ENCODE measurements around the gene MGME1. TPM values are rescaled to one million over a fixed set of nuclear protein-coding genes. Genes with fewer than 3 reads are reported as not detected.

MGME1 gene
- total RNA-seq, 1 donor from 2014 or later, result 4.8 TPM

DNA sequence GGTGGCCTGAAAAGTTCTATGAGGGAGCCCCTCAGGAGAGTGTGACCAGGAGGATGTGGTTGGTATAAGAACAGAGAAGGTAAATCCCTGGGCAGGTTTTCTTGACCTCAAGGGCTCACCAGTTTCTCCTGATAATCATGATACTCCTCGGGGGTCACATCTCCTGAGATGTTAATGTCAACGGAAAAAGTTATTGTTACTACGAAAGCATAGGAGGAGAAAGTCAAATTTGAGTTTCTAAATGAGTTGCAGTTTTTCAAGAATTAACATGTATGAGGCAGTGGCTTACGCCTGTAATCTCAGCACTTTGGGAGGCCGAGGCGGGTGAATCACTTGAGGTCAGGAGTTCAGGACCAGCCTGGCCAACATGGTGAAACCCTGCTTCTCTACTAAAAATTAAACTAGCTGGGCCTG lies 23.4 kb downstream of the MGME1 start:
- no peaks in the 10 kb centered on the region for H3K27me3 Mint-ChIP-seq (ENCODE audit: unreplicated experiment)
- no peaks in the 10 kb centered on the region for H3K36me3 Mint-ChIP-seq (ENCODE audit: unreplicated experiment)
- H3K4me3 Mint-ChIP-seq (ENCODE audit: unreplicated experiment), result no peak overlapping the region
- H3K4me1 Mint-ChIP-seq (ENCODE audit: low read depth, unreplicated experiment), result peaks cover 3% of the 10 kb centered on the region
- H3K9me3 Mint-ChIP-seq (ENCODE audit: unreplicated experiment), result no peaks in the 10 kb centered on the region
- H3K27ac Mint-ChIP-seq (ENCODE audit: unreplicated experiment), result no peak overlapping the region
- TF ChIP-seq, protein P1, sequence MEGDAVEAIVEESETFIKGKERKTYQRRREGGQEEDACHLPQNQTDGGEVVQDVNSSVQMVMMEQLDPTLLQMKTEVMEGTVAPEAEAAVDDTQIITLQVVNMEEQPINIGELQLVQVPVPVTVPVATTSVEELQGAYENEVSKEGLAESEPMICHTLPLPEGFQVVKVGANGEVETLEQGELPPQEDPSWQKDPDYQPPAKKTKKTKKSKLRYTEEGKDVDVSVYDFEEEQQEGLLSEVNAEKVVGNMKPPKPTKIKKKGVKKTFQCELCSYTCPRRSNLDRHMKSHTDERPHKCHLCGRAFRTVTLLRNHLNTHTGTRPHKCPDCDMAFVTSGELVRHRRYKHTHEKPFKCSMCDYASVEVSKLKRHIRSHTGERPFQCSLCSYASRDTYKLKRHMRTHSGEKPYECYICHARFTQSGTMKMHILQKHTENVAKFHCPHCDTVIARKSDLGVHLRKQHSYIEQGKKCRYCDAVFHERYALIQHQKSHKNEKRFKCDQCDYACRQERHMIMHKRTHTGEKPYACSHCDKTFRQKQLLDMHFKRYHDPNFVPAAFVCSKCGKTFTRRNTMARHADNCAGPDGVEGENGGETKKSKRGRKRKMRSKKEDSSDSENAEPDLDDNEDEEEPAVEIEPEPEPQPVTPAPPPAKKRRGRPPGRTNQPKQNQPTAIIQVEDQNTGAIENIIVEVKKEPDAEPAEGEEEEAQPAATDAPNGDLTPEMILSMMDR (IDR thresholded peaks at IDR 0.05; ENCODE audit: partially characterized antibody, unreplicated experiment), result no peak
- no peak for DNase-seq

DNA sequence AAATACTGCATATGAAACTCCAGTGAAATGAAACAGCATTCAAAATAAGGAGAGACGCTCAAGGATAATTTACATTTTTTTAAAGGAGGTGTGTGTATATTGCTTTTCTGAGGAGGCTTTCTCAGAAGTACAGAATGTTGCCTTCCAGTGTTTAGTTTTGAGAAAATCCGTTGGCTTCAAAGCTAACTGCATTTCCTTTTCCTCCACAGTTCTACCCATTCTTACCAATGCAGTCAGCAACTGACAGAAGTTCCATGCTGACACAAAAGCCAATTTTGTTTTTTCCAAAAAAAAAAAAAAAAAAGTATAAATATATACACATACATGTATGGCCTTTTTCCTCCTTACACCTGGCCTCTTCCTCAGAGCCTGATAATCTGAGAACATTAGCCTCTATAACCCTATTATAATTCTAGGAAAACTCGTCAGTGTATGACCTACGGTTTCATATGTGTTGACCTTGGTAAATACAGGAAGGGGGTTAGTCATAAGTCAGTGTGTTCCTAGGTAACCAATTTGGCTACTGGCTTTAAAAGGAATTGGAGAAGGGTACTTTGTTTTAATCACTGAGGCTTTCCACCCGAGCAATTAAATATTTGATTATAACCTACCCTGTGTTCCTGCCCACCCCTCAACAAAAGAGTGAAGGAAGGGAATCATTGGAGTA lies 24.2 kb downstream of the MGME1 start:
- H3K9me3 Mint-ChIP-seq (ENCODE audit: unreplicated experiment), result no peaks in the 10 kb centered on the region
- DNase-seq, result no peak
- H3K36me3 Mint-ChIP-seq (ENCODE audit: unreplicated experiment), result no peaks in the 10 kb centered on the region
- H3K4me1 Mint-ChIP-seq (ENCODE audit: low read depth, unreplicated experiment), result peaks cover 3% of the 10 kb centered on the region
- no peak overlapping the region for H3K27ac Mint-ChIP-seq (ENCODE audit: unreplicated experiment)
- TF ChIP-seq, protein P1 (IDR thresholded peaks at IDR 0.05; ENCODE audit: partially characterized antibody, unreplicated experiment), result no peak
- H3K27me3 Mint-ChIP-seq (ENCODE audit: unreplicated experiment), result no peaks in the 10 kb centered on the region
- no peak overlapping the region for H3K4me3 Mint-ChIP-seq (ENCODE audit: unreplicated experiment)

DNA sequence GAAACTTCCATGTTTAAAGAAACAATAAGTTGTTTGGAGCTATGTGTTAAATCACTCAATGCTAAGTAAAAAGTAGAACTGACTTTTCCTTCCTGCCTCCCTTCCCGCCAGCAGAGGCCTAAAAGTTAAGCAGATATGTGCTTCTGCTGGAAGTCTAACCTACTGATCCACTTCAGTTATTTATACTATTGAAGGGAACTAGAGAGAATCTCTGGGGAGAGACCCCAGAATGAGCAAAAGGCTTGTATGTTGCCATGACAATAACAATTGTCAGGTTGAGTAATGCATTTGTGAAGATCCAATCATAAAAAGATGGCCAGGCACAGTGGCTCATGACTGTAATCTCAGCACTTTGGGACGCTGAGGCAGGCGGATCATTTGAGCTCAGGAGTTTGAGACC lies 24.7 kb downstream of the MGME1 start:
- H3K4me1 Mint-ChIP-seq (ENCODE audit: low read depth, unreplicated experiment), result peaks cover 3% of the 10 kb centered on the region
- H3K27me3 Mint-ChIP-seq (ENCODE audit: unreplicated experiment), result no peaks in the 10 kb centered on the region
- no peak overlapping the region for H3K4me3 Mint-ChIP-seq (ENCODE audit: unreplicated experiment)
- H3K9me3 Mint-ChIP-seq (ENCODE audit: unreplicated experiment), result no peaks in the 10 kb centered on the region
- no peak overlapping the region for H3K27ac Mint-ChIP-seq (ENCODE audit: unreplicated experiment)
- DNase-seq, result no peak
- TF ChIP-seq, protein P1 (IDR thresholded peaks at IDR 0.05; ENCODE audit: partially characterized antibody, unreplicated experiment), result no peak
- H3K36me3 Mint-ChIP-seq (ENCODE audit: unreplicated experiment), result no peaks in the 10 kb centered on the region

DNA sequence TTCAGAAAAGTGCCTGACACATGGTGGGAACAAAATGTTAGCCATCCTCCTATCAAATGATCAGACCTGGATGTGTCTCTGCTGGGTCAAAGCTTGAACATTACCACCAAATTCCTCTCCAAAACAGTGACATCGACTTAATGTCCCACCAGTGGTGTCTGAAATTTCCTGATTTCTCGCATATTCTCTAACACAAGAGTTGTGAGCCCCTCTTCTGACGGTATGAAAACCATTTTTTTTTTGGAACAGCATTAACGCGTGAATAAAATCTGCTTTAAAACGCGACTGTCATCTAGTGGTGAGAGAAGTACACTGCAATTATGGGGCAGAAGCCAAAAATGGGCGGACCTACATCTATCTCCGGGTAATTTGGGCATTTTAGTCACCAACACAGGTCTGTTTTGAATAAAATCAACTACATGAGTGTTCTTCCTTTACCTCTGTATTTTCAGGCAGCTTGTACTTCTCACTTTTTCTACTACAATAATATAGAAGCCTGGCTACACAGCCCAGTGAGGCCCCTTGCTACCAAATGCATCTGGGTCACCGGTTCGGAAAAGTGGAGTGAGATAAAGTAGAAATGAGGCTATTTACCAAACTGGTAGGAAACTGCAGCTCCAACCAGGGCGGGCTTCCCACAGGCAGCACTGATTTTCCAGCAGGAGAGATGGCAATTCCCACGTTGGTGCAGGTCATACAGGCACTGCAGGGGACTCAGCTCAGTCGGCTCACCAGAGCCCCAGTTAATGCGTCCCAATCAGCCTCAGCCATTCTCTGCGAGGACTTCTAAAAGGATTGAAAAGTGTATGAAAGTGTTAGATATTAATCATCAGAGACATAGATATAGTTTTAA lies 27.4 kb downstream of the MGME1 start:
- H3K27ac Mint-ChIP-seq (ENCODE audit: unreplicated experiment), result no peak overlapping the region
- no peak for DNase-seq
- H3K4me3 Mint-ChIP-seq (ENCODE audit: unreplicated experiment), result no peak overlapping the region
- no peaks in the 10 kb centered on the region for H3K36me3 Mint-ChIP-seq (ENCODE audit: unreplicated experiment)
- TF ChIP-seq, protein P1 (IDR thresholded peaks at IDR 0.05; ENCODE audit: partially characterized antibody, unreplicated experiment), result peak; percentile 89
- peaks cover 3% of the 10 kb centered on the region for H3K4me1 Mint-ChIP-seq (ENCODE audit: low read depth, unreplicated experiment)
- peaks cover 3% of the 10 kb centered on the region for H3K27me3 Mint-ChIP-seq (ENCODE audit: unreplicated experiment)
- no peaks in the 10 kb centered on the region for H3K9me3 Mint-ChIP-seq (ENCODE audit: unreplicated experiment)

DNA sequence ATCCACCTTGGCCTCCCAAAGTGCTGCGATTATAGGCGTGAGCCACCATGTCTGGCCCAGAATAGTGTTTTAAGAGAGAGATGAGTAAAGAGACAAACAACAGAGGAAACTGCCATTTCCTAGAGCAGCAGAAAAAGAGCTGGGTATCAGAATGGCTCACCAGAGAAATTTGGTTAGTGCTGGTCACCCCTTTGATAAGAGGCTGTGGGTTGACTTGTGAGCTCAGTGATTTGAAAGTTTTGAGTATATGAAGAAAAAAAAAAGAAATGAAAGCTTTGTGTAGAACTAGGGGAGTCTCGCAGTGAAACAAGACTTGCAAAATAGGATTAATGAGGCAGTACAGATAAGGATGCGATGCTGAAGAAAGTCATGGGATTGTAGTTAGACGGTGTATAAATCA lies 29.6 kb downstream of the MGME1 start:
- H3K27me3 Mint-ChIP-seq (ENCODE audit: unreplicated experiment), result peaks cover 3% of the 10 kb centered on the region
- no peak overlapping the region for H3K4me3 Mint-ChIP-seq (ENCODE audit: unreplicated experiment)
- no peaks in the 10 kb centered on the region for H3K36me3 Mint-ChIP-seq (ENCODE audit: unreplicated experiment)
- no peak for DNase-seq
- H3K9me3 Mint-ChIP-seq (ENCODE audit: unreplicated experiment), result no peaks in the 10 kb centered on the region
- H3K4me1 Mint-ChIP-seq (ENCODE audit: low read depth, unreplicated experiment), result peaks cover 3% of the 10 kb centered on the region
- no peak overlapping the region for H3K27ac Mint-ChIP-seq (ENCODE audit: unreplicated experiment)
- TF ChIP-seq, protein P1 (IDR thresholded peaks at IDR 0.05; ENCODE audit: partially characterized antibody, unreplicated experiment), result no peak

All from glutamatergic neuron (in vitro differentiated cells).